ENCODE results near the gene RXRA.
A peak's percentile ranks its signal among the peaks of the same experiment; 100 is the strongest.

Gene RXRA

DNA sequence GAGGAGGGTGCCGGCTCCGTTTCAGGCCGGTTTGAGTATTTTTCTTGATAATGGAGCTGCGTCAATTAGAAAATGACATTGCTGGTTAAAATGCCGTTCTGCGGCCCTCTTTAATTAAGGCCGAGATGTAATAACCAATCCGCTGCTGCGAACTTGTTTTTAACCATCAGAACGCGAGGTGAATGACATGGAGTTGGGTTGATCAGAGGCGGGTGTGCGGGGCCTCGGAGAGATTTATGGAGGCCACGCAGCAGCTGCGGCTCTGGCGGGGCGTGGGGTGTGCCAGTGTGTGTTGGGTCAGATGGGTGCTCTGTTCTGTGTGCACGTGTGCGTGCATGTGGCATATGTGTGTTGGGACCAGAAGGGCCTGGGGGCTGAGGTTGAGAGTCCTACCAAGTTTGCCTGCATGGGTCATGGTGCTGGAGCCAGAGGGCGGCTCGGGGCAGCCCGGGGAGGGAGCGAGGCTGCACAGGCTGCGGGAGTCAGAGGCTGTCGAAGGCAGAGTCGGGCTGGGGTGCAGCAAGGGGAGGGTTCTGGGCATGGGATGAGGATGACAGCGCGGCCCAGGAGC, 25.4 kb downstream of the RXRA start:
- H3K27me3 Mint-ChIP-seq: no peaks in the 10 kb centered on the region
- no peak overlapping the region for H3K27ac Mint-ChIP-seq (ENCODE audit: low read depth)
- ATAC-seq (replicated peaks; ENCODE audit: extremely low read depth, poor library complexity, severe bottlenecking): no peak

GRCh38 chr9:134352247-134352933, 26.1 kb downstream of the RXRA start:
- no peak for ATAC-seq (replicated peaks; ENCODE audit: extremely low read depth, poor library complexity, severe bottlenecking)
- Mint-ChIP-seq H3K27ac (ENCODE audit: low read depth) (no peak overlapping the region), H3K27me3 (no peaks in the 10 kb centered on the region), H3K36me3 (ENCODE audit: insufficient read depth) (peaks cover 5% of the 10 kb centered on the region), H3K4me3 (no peak overlapping the region), H3K9me3 (no peaks in the 10 kb centered on the region), H3K4me1 (peaks cover 12% of the 10 kb centered on the region)
- DNase-seq (ENCODE audit: low spot score in 2 of 2): no peak

More for the DNA sequence above, 25.4 kb downstream of the RXRA start:
- H3K36me3 Mint-ChIP-seq (ENCODE audit: insufficient read depth): peaks cover 5% of the 10 kb centered on the region
- no peak overlapping the region for H3K4me3 Mint-ChIP-seq
- no peaks in the 10 kb centered on the region for H3K9me3 Mint-ChIP-seq
- DNase-seq (ENCODE audit: low spot score in 2 of 2): no peak
- peaks cover 12% of the 10 kb centered on the region for H3K4me1 Mint-ChIP-seq

- Mint-ChIP-seq H3K4me3 (no peak overlapping the region), H3K9me3 (no peaks in the 10 kb centered on the region), H3K4me1 (peaks cover 6% of the 10 kb centered on the region), H3K36me3 (ENCODE audit: insufficient read depth) (peaks cover 3% of the 10 kb centered on the region), H3K27ac (ENCODE audit: low read depth) (no peak overlapping the region), H3K27me3 (no peaks in the 10 kb centered on the region)
- ATAC-seq (replicated peaks; ENCODE audit: extremely low read depth, poor library complexity, severe bottlenecking) (no peak), DNase-seq (ENCODE audit: low spot score in 2 of 2) (no peak)
These were observed 27.3 kb downstream of the RXRA start for GRCh38 chr9:134353539-134353938.

DNA sequence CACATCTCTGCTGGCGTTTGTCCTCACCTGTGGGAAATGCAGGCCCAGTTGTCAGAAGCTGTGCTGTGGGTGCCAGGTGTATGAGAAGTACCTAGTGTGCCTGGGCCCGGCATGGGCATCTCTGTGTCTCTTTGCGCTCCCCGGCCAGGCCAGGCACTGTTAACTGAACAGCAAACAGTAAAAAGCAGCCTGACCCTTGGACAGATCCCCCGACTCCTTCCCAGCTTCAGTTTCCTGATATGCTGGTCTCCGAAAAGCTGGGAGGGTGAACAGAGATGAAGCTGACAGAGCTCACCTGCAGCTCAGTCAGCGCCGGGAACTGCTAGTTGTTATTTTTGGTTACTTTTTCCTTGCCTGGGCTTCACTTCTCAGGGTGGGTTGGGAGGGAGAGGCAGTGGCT, 28.9 kb downstream of the RXRA start:
- no peak overlapping the region for H3K27ac Mint-ChIP-seq (ENCODE audit: low read depth)
- DNase-seq (ENCODE audit: low spot score in 2 of 2): no peak
- H3K36me3 Mint-ChIP-seq (ENCODE audit: insufficient read depth): peaks cover 3% of the 10 kb centered on the region
- no peaks in the 10 kb centered on the region for H3K9me3 Mint-ChIP-seq
- peaks cover 6% of the 10 kb centered on the region for H3K4me1 Mint-ChIP-seq
- H3K4me3 Mint-ChIP-seq: no peak overlapping the region
- no peak for ATAC-seq (replicated peaks; ENCODE audit: extremely low read depth, poor library complexity, severe bottlenecking)
- no peaks in the 10 kb centered on the region for H3K27me3 Mint-ChIP-seq

GRCh38 chr9:134355561-134356279, 29.5 kb downstream of the RXRA start:
- no peak overlapping the region for H3K27ac Mint-ChIP-seq (ENCODE audit: low read depth)
- no peak overlapping the region for H3K4me3 Mint-ChIP-seq
- ATAC-seq (replicated peaks; ENCODE audit: extremely low read depth, poor library complexity, severe bottlenecking): no peak

GRCh38 chr9:134356496-134357470, 30.5 kb downstream of the RXRA start:
- Mint-ChIP-seq H3K36me3 (ENCODE audit: insufficient read depth) (peaks cover 3% of the 10 kb centered on the region), H3K4me3 (no peak overlapping the region), H3K9me3 (no peaks in the 10 kb centered on the region), H3K4me1 (peaks cover 3% of the 10 kb centered on the region), H3K27me3 (no peaks in the 10 kb centered on the region), H3K27ac (ENCODE audit: low read depth) (no peak overlapping the region)
- ATAC-seq (replicated peaks; ENCODE audit: extremely low read depth, poor library complexity, severe bottlenecking) (peak; percentile 11), DNase-seq (ENCODE audit: low spot score in 2 of 2) (no peak)

More at GRCh38 chr9:134355561-134356279, 29.5 kb downstream of the RXRA start:
- Mint-ChIP-seq H3K27me3 (no peaks in the 10 kb centered on the region), H3K36me3 (ENCODE audit: insufficient read depth) (peaks cover 3% of the 10 kb centered on the region), H3K9me3 (no peaks in the 10 kb centered on the region), H3K4me1 (peaks cover 6% of the 10 kb centered on the region)
- DNase-seq (ENCODE audit: low spot score in 2 of 2): no peak

DNA sequence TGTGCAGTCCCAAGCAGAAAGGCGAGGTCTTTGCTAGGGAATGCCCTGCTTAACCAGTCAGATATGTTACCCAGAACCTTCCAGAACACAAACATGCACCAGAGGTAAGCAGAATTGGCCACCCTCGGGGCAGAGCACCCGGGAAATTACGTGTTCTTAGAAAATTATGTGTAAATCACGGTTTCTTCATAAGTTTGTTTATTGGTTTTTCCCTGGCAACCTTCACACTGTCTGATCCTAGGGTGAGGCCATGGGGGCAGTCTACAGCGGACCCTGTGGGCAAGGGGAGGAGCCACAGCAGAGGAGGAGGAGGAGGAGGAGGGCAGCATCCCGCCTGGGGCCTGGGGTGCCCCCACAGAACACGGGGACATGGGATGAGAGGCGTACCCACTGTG, 31.4 kb downstream of the RXRA start:
- no peak overlapping the region for H3K27ac Mint-ChIP-seq (ENCODE audit: low read depth)

GRCh38 chr9:134358026-134358661, 31.9 kb downstream of the RXRA start:
- Mint-ChIP-seq H3K4me1 (no peaks in the 10 kb centered on the region), H3K27ac (ENCODE audit: low read depth) (no peak overlapping the region), H3K27me3 (no peaks in the 10 kb centered on the region), H3K36me3 (ENCODE audit: insufficient read depth) (peaks cover 3% of the 10 kb centered on the region), H3K4me3 (no peak overlapping the region), H3K9me3 (no peaks in the 10 kb centered on the region)
- DNase-seq (ENCODE audit: low spot score in 2 of 2) (no peak), ATAC-seq (replicated peaks; ENCODE audit: extremely low read depth, poor library complexity, severe bottlenecking) (no peak)

More for the DNA sequence above, 31.4 kb downstream of the RXRA start:
- Mint-ChIP-seq H3K4me1 (no peaks in the 10 kb centered on the region), H3K36me3 (ENCODE audit: insufficient read depth) (peaks cover 3% of the 10 kb centered on the region), H3K27me3 (no peaks in the 10 kb centered on the region), H3K9me3 (no peaks in the 10 kb centered on the region), H3K4me3 (no peak overlapping the region)
- ATAC-seq (replicated peaks; ENCODE audit: extremely low read depth, poor library complexity, severe bottlenecking) (no peak), DNase-seq (ENCODE audit: low spot score in 2 of 2) (no peak)

DNA sequence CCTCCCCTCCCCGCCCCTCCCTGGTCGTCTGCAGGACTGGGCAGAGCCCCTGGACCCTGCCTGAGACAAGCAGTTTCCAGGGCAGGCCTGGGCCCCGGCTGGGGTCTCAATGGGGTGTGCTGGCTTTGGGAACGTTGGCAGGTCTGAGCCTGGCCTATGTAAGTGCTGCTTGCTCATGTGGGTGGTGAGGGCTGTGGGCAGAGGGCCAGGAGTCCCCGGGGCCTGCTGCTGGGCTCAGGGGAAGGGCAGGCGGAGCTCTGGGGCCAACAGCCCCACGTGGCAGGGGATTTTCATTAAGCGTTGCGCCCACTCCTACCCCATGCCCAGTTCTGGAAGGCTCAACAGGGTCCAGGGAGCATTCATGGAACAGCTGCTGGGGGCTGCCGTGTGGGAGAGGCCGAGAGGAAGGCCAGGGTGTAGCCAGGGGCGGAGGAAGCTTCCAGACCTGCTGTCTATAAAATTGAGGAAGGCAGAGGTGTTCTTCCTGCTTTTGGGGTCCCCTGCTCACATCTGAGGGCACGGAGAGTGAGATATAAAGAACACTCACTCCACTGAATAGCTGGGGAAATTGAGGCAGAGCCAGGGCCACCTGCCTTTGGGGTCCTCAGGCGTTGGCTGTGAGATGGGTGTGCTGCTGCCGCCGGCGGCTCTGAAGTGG, 32.5 kb downstream of the RXRA start:
- peaks cover 3% of the 10 kb centered on the region for H3K36me3 Mint-ChIP-seq (ENCODE audit: insufficient read depth)
- no peak for ATAC-seq (replicated peaks; ENCODE audit: extremely low read depth, poor library complexity, severe bottlenecking)
- no peaks in the 10 kb centered on the region for H3K4me1 Mint-ChIP-seq
- no peak for DNase-seq (ENCODE audit: low spot score in 2 of 2)
- no peaks in the 10 kb centered on the region for H3K9me3 Mint-ChIP-seq
- no peak overlapping the region for H3K4me3 Mint-ChIP-seq
- no peak overlapping the region for H3K27ac Mint-ChIP-seq (ENCODE audit: low read depth)
- no peaks in the 10 kb centered on the region for H3K27me3 Mint-ChIP-seq

- Mint-ChIP-seq H3K9me3 (no peaks in the 10 kb centered on the region), H3K27me3 (no peaks in the 10 kb centered on the region), H3K4me1 (no peaks in the 10 kb centered on the region), H3K36me3 (ENCODE audit: insufficient read depth) (peaks cover 1% of the 10 kb centered on the region), H3K27ac (ENCODE audit: low read depth) (no peak overlapping the region), H3K4me3 (no peak overlapping the region)
- ATAC-seq (replicated peaks; ENCODE audit: extremely low read depth, poor library complexity, severe bottlenecking) (no peak), DNase-seq (ENCODE audit: low spot score in 2 of 2) (no peak)
These were observed 33.4 kb downstream of the RXRA start for GRCh38 chr9:134359493-134360179.

- Mint-ChIP-seq H3K27ac (ENCODE audit: low read depth) (no peak overlapping the region), H3K36me3 (ENCODE audit: insufficient read depth) (no peaks in the 10 kb centered on the region), H3K4me3 (no peak overlapping the region), H3K27me3 (no peaks in the 10 kb centered on the region), H3K4me1 (no peaks in the 10 kb centered on the region), H3K9me3 (no peaks in the 10 kb centered on the region)
- DNase-seq (ENCODE audit: low spot score in 2 of 2) (no peak), ATAC-seq (replicated peaks; ENCODE audit: extremely low read depth, poor library complexity, severe bottlenecking) (no peak)
These were observed 34.0 kb downstream of the RXRA start for GRCh38 chr9:134360180-134360759.
